HCT116 (cell line): ENCODE results near the gene NAA15. TPM values are rescaled to one million over a fixed set of nuclear protein-coding genes. Genes with fewer than 3 reads are reported as not detected.
"Not testable (repeated sequence)": the region's sequence is repeated elsewhere in the genome, so short reads cannot be mapped to it uniquely, and the experiment has no call there.

ENCODE experiments used
- ATAC-seq: fragments of 200-7000 bp; cut with Tn5 transposase; 2 replicates; pipeline ENCODE4 v1.9.1; 2020; ENCODE audit warnings: mild to moderate bottlenecking, moderate library complexity
- BruUV-seq: library from RNA; stranded (reverse); fragments of 400-500 nt; replicated peaks from 2 replicates; lab custom pipeline; 2021; lab: Mats Ljungman, UMichigan
- CTCF ChIA-PET: fragments of 300-600 bp; sonication (Branson Sonifier 250); formaldehyde crosslinking; loops from one replicate; lab custom pipeline; 2021; ENCODE audit warnings: antibody characterized with exemption; lab: Charles Lee
- POLR2A ChIA-PET: fragments of 300-600, 350-600 bp; sonication (Branson Sonifier 250); formaldehyde crosslinking; loops from one replicate; lab custom pipeline; 2021; ENCODE audit warnings: antibody characterized with exemption; lab: Charles Lee
- RAD21 ChIA-PET, 2 experiments: fragments of 300-600 bp; sonication (Branson Sonifier 250); formaldehyde crosslinking; loops; one replicate each; lab custom pipeline; 2023; ENCODE audit warnings: low total read pairs in 2 of 2; ENCODE audit not compliant: uncharacterized antibody in 2 of 2, unreplicated experiment in 2 of 2, low non-redundant PET in 1 of 2; lab: Charles Lee
- DNase-seq: peaks from one replicate; pipeline ENCODE4 v3.0.0-alpha.2; 2010; ENCODE audit warnings: low read depth, low spot score
- H2AFZ ChIP-seq: fragments of 200-600 bp; shearing (Covaris generic), sonication (generic); 2 replicates; pipeline ENCODE4 v1.6.1; 2017; ENCODE audit warnings: low read depth, mixed run types, mixed read lengths, antibody characterized with exemption, low read length; ENCODE audit not compliant: poor library complexity, severe bottlenecking
- H3K27ac ChIP-seq: 2 replicates; pipeline ENCODE4 v1.5.1; 2012; ENCODE audit warnings: low read depth, low read length
- H3K27me3 ChIP-seq: fragments of 200-600 bp; sonication (generic); 2 replicates; pipeline ENCODE4 v1.6.1; 2016; ENCODE audit warnings: mixed run types, low read length, mixed read lengths; ENCODE audit not compliant: insufficient read depth
- H3K36me3 ChIP-seq, 2 experiments: fragments of 200-500 bp in 1 of 2; fragments of 200-600 bp in 1 of 2; sonication (Bioruptor generic) in 1 of 2; sonication (generic) in 1 of 2; 2 replicates each; pipeline versions ENCODE4 v1.5.1 to v1.6.1; 2014 to 2016; ENCODE audit warnings: low read length in 2 of 2, inconsistent platforms in 1 of 2, mixed read lengths in 1 of 2, mixed run types in 1 of 2; ENCODE audit not compliant: insufficient read depth in 2 of 2, control insufficient read depth in 1 of 2
- H3K4me1 ChIP-seq, 2 experiments: fragments of 200-600 bp in 1 of 2; sonication (generic) in 1 of 2; 2 replicates each; pipeline versions ENCODE4 v1.5.1 to v1.6.1; 2012 to 2017; ENCODE audit warnings: low read length in 2 of 2, inconsistent platforms in 1 of 2, mild to moderate bottlenecking in 1 of 2, mixed read lengths in 1 of 2, mixed run types in 1 of 2, moderate library complexity in 1 of 2; ENCODE audit not compliant: insufficient read depth in 2 of 2, control insufficient read depth in 1 of 2
- H3K4me2 ChIP-seq: fragments of 200-600 bp; sonication (generic); 2 replicates; pipeline ENCODE4 v1.6.1; 2017; ENCODE audit warnings: mixed run types, low read length, mixed read lengths
- H3K4me3 ChIP-seq, 2 experiments: fragments of 200-600 bp in 1 of 2; sonication (generic) in 1 of 2; replicated peaks in 1 of 2; 2 replicates each; pipeline ENCODE4 v1.5.1; 2011 to 2016; ENCODE audit warnings: low read length in 2 of 2, control low read depth in 1 of 2, low read depth in 1 of 2, mild to moderate bottlenecking in 1 of 2, mixed read lengths in 1 of 2, mixed run types in 1 of 2
- H3K79me2 ChIP-seq: fragments of 200-600 bp; sonication (generic); 2 replicates; pipeline ENCODE4 v1.6.1; 2017; ENCODE audit warnings: mild to moderate bottlenecking, mixed run types, low read length, moderate library complexity, mixed read lengths; ENCODE audit not compliant: insufficient read depth
- H3K9ac ChIP-seq: fragments of 200-600 bp; sonication (generic); 2 replicates; pipeline ENCODE4 v1.6.1; 2016; ENCODE audit warnings: low read length, mixed read lengths
- H3K9me2 ChIP-seq: fragments of 200-600 bp; sonication (generic), shearing (Covaris generic); 2 replicates; pipeline ENCODE4 v1.6.1; 2017; ENCODE audit warnings: mixed run types, mild to moderate bottlenecking, moderate library complexity; ENCODE audit not compliant: insufficient read depth
- H3K9me3 ChIP-seq, 2 experiments: fragments of 200-500 bp in 1 of 2; fragments of 200-600 bp in 1 of 2; sonication (Bioruptor generic) in 1 of 2; sonication (generic) in 1 of 2; 2 replicates each; pipeline ENCODE4 v1.6.1; 2014 to 2017; ENCODE audit warnings: low read length in 2 of 2, mixed read lengths in 2 of 2, inconsistent platforms in 1 of 2, low read depth in 1 of 2, mild to moderate bottlenecking in 1 of 2, mixed run types in 1 of 2, moderate library complexity in 1 of 2; ENCODE audit not compliant: control insufficient read depth in 1 of 2, insufficient read depth in 1 of 2
- H4K20me1 ChIP-seq: fragments of 200-600 bp; sonication (generic), shearing (Covaris generic); 2 replicates; pipeline ENCODE4 v1.6.1; 2017; ENCODE audit warnings: mixed run types, mild to moderate bottlenecking, moderate library complexity; ENCODE audit not compliant: insufficient read depth
- CBX3 ChIP-seq: IDR thresholded peaks from 2 replicates; pipeline ENCODE4 v1.6.1; 2012; ENCODE audit warnings: low read depth
- EGR1 ChIP-seq: IDR thresholded peaks from 2 replicates; pipeline ENCODE4 v1.6.1; 2012; ENCODE audit warnings: low read depth
- EZH2 ChIP-seq: fragments of 200-600 bp; sonication (generic); IDR thresholded peaks from 2 replicates; pipeline ENCODE4 v1.6.1; 2017; ENCODE audit warnings: antibody characterized with exemption, mixed run types
- EZH2phosphoT487 ChIP-seq: fragments of 200-600 bp; IDR thresholded peaks from 2 replicates; pipeline ENCODE4 v1.6.1; 2018; ENCODE audit warnings: antibody characterized with exemption, borderline replicate concordance
- FOSL1 ChIP-seq: IDR thresholded peaks from 2 replicates; pipeline ENCODE4 v1.6.1; 2012; ENCODE audit warnings: low read depth
- JUND ChIP-seq: IDR thresholded peaks from 2 replicates; pipeline ENCODE4 v1.6.1; 2012
- POLR2A ChIP-seq: IDR thresholded peaks from 2 replicates; pipeline ENCODE4 v1.7.0; 2011; ENCODE audit warnings: borderline replicate concordance; ENCODE audit not compliant: insufficient read depth, insufficient read length; ENCODE audit errors: extremely low read depth
- SIN3A ChIP-seq: IDR thresholded peaks from 2 replicates; pipeline ENCODE4 v1.6.1; 2012; ENCODE audit warnings: low read depth
- SP1 ChIP-seq: IDR thresholded peaks from 2 replicates; pipeline ENCODE4 v1.6.1; 2012; ENCODE audit warnings: low read depth
- SRF ChIP-seq: IDR thresholded peaks from 2 replicates; pipeline ENCODE4 v1.6.1; 2012; ENCODE audit warnings: low read depth
- TCF7L2 ChIP-seq: IDR thresholded peaks from 2 replicates; pipeline ENCODE4 v1.7.0; 2011; ENCODE audit warnings: borderline replicate concordance, inconsistent platforms; ENCODE audit not compliant: insufficient read depth, insufficient read length; ENCODE audit errors: extremely low read depth
- YY1 ChIP-seq: IDR thresholded peaks from 2 replicates; pipeline ENCODE4 v1.6.1; 2011; ENCODE audit warnings: low read length, low read depth, moderate library complexity, mild to moderate bottlenecking; ENCODE audit not compliant: insufficient replicate concordance; ENCODE audit errors: extremely low read depth
- ZFX ChIP-seq: fragments of 450-650 bp; IDR thresholded peaks from 2 replicates; pipeline ENCODE4 v1.6.1; 2017
- ZNF274 ChIP-seq: fragments of 200-500 bp; sonication (Bioruptor generic); IDR thresholded peaks from 2 replicates; pipeline ENCODE4 v1.6.1; 2014; ENCODE audit warnings: mild to moderate bottlenecking, low read depth, low read length, inconsistent platforms
- intact Hi-C: fragments of 100-400 bp; cut with micrococcal nuclease; formaldehyde crosslinking; loops from 2 replicates; pipeline ENCODE4 v1.10.0; 2022
- total RNA-seq: library from RNA; stranded (reverse); gene quantifications from one replicate; pipeline ENCODE4 v1.2.1, GENCODE V29; 2021; ENCODE audit not compliant: unreplicated experiment
- TF ChIP-seq, protein P1 (sequence below), 3 experiments: fragments of 200-600 bp in 1 of 3; sonication (generic) in 1 of 3; IDR thresholded peaks in 2 of 3; conservative IDR thresholded peaks in 1 of 3; 2 replicates each; pipeline ENCODE4 v1.5.1; 2012 to 2017; ENCODE audit warnings: low read depth in 2 of 3, low read length in 2 of 3, antibody characterized with exemption in 1 of 3, borderline replicate concordance in 1 of 3, control low read depth in 1 of 3, mild to moderate bottlenecking in 1 of 3, mixed read lengths in 1 of 3, mixed run types in 1 of 3, moderate library complexity in 1 of 3; ENCODE audit not compliant: insufficient read depth in 1 of 3
- TF ChIP-seq, protein P2 (sequence below): IDR thresholded peaks from 2 replicates; pipeline ENCODE4 v1.6.1; 2012

Gene NAA15
- total RNA-seq, 1 experiment from 2014 or later: 79.7 TPM

DNA sequence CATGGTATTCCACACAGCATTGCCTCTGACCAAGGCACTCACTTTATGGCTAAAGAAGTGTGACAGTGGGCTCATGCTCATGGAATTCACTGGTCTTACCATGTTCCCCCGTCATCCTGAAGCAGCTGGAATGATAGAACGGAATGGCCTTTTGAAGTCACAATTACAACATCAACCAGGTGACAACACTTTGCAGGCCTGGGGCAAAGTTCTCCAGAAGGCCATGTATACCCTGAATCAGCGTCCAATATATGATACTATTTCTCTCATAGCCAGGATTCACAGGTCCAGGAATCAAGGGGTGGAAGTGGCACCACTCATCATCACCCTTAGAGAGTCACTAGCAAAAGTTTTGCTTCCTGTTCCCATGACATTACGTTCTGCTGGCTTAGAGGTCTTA is 145.8 kb downstream of the NAA15 start:
- BruUV-seq, H3K9me2 ChIP-seq, H3K36me3 ChIP-seq, H3K27me3 ChIP-seq, H3K4me3 ChIP-seq, intact Hi-C loops, H2AFZ ChIP-seq, ATAC-seq, H3K4me1 ChIP-seq, POLR2A ChIA-PET, RAD21 ChIA-PET, H3K4me2 ChIP-seq, H3K9me3 ChIP-seq, H3K79me2 ChIP-seq, H3K9ac ChIP-seq, DNase-seq, CTCF ChIA-PET, H3K27ac ChIP-seq, H4K20me1 ChIP-seq: not testable (repeated sequence)

DNA sequence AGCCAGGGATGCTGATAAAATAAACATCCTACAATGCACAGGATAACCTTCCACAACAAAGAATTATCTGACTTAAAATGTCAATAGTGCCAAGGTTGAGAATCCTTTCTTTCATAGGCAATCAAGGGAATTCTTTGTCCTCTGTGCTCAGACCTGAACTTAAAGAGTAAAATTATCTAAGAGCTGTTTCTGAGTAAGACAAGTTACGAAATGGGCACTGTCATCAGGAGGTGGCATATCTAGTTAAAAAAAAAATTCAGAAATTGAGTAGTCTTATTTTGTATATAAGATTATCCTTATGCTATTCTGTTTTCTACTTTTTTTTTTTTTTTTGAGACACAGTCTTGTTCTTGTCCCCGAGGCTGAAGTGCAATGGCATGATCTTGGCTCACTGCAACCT is 149.3 kb downstream of the NAA15 start:
- Histone ChIP-seq H3K4me3 (no peak overlapping the region), H3K27ac (no peak overlapping the region), H3K9ac (no peak overlapping the region), H3K27me3 (no peaks in the 10 kb centered on the region)
- ChIA-PET CTCF (no interaction called here), RAD21 (no interaction called here)
- BruUV-seq: no TSS peak
- TF ChIP-seq EZH2: no peak
- TF ChIP-seq EZH2phosphoT487: no peak
- no peak for TF ChIP-seq CBX3
- no peak for TF ChIP-seq ZFX
- TF ChIP-seq SP1: no peak
- TF ChIP-seq JUND: no peak
- TF ChIP-seq SIN3A: no peak
- TF ChIP-seq, protein P1, sequence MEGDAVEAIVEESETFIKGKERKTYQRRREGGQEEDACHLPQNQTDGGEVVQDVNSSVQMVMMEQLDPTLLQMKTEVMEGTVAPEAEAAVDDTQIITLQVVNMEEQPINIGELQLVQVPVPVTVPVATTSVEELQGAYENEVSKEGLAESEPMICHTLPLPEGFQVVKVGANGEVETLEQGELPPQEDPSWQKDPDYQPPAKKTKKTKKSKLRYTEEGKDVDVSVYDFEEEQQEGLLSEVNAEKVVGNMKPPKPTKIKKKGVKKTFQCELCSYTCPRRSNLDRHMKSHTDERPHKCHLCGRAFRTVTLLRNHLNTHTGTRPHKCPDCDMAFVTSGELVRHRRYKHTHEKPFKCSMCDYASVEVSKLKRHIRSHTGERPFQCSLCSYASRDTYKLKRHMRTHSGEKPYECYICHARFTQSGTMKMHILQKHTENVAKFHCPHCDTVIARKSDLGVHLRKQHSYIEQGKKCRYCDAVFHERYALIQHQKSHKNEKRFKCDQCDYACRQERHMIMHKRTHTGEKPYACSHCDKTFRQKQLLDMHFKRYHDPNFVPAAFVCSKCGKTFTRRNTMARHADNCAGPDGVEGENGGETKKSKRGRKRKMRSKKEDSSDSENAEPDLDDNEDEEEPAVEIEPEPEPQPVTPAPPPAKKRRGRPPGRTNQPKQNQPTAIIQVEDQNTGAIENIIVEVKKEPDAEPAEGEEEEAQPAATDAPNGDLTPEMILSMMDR (IDR thresholded peaks at IDR 0.05 in 2 of 3, conservative IDR thresholded peaks at IDR 0.05 in 1 of 3; ENCODE audit: borderline replicate concordance in 1 of 3, insufficient read depth in 1 of 3, low read depth in 2 of 3, low read length in 2 of 3): no peak
- TF ChIP-seq ZNF274: no peak
- TF ChIP-seq EGR1: no peak
- TF ChIP-seq YY1: no peak
- TF ChIP-seq, protein P2, sequence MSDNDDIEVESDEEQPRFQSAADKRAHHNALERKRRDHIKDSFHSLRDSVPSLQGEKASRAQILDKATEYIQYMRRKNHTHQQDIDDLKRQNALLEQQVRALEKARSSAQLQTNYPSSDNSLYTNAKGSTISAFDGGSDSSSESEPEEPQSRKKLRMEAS: no peak
- no peak for TF ChIP-seq SRF
- TF ChIP-seq TCF7L2: no peak
- no peak for TF ChIP-seq FOSL1
- no peak for TF ChIP-seq POLR2A
- TF ChIP-seq, all 23 proteins: peak for 0
- Histone ChIP-seq H4K20me1 (no peaks in the 10 kb centered on the region), H3K9me2 (no peaks in the 10 kb centered on the region), H3K4me1 (peaks cover 7 to 23% of the 10 kb centered on the region in 2 experiments; a peak in 3 of 4 replicates), H3K4me2 (no peak overlapping the region), H2AFZ (no peak overlapping the region), H3K79me2 (peaks cover 26% of the 10 kb centered on the region), H3K9me3 (no peaks in the 10 kb centered on the region), H3K36me3 (no peaks in the 10 kb centered on the region)
- DNase-seq (no peak), ATAC-seq (no peak)
- POLR2A ChIA-PET: no interaction called here
- intact Hi-C loops: no loop called here
